HG03460 (cell line): Measurements from ENCODE around the gene LY6G6F.

ENCODE experiments used
- ATAC-seq: cut with Tn5 transposase; IDR thresholded peaks from one replicate; pipeline ENCODE4 v1.9.1; 2021; ENCODE audit not compliant: unreplicated experiment

Gene LY6G6F

GRCh38 chr6:31706599-31706998 lies at the start of gene LY6G6F:
Gene LY6G6F, plus strand, starts transcription at chr6:31706866. Its CDS starts 41 bp downstream, at chr6:31706907.
- ATAC-seq, result no peak

GRCh38 chr6:31657406-31658157 lies 49.1 kb upstream of the LY6G6F start:
- no peak for ATAC-seq

- no peak for ATAC-seq
These were observed 48.4 kb upstream of the LY6G6F start for GRCh38 chr6:31658158-31658688.

- ATAC-seq, result no peak
These were observed 47.5 kb upstream of the LY6G6F start for GRCh38 chr6:31658983-31659648.

- ATAC-seq, result no peak
These were observed 46.9 kb upstream of the LY6G6F start for GRCh38 chr6:31659649-31660380.

GRCh38 chr6:31660381-31661261 lies 46.0 kb upstream of the LY6G6F start, which contains the start of gene C6orf47:
Gene C6orf47, minus strand, starts transcription at chr6:31660778. Its CDS starts 831 bp downstream, at chr6:31659947.
- ATAC-seq, result peak; percentile 36

GRCh38 chr6:31661262-31662123 lies 45.2 kb upstream of the LY6G6F start:
- no peak for ATAC-seq

GRCh38 chr6:31662124-31662723 lies 44.4 kb upstream of the LY6G6F start:
- ATAC-seq, result no peak

GRCh38 chr6:31663126-31663960 lies 43.3 kb upstream of the LY6G6F start:
- no peak for ATAC-seq

GRCh38 chr6:31663961-31664789 lies 42.5 kb upstream of the LY6G6F start:
- no peak for ATAC-seq

- ATAC-seq, result no peak
These were observed 41.7 kb upstream of the LY6G6F start, which contains the start of gene GPANK1 for GRCh38 chr6:31664790-31665500. Gene GPANK1, minus strand, starts transcription at chr6:31664997. Its CDS starts 519 bp downstream, at chr6:31664478.

GRCh38 chr6:31665501-31666336 lies 40.9 kb upstream of the LY6G6F start, which contains the start of gene CSNK2B:
Gene CSNK2B, plus strand, starts transcription at chr6:31666080. Its CDS starts 752 bp downstream, at chr6:31666832.
- ATAC-seq, result peak; percentile 72

GRCh38 chr6:31666337-31666965 lies 40.2 kb upstream of the LY6G6F start:
- no peak for ATAC-seq

GRCh38 chr6:31669676-31670075 lies 37.0 kb upstream of the LY6G6F start, which contains the start of gene LY6G5B:
Gene LY6G5B, plus strand, starts transcription at chr6:31669976. Its CDS starts 975 bp downstream, at chr6:31670951.
- ATAC-seq, result no peak

- no peak for ATAC-seq
These were observed 30.3 kb upstream of the LY6G6F start for GRCh38 chr6:31676322-31676903.
